GM12878 (cell line): ENCODE data around the gene NLGN2. TPM values are rescaled to one million over a fixed set of nuclear protein-coding genes. Genes with fewer than 3 reads are reported as not detected.

Source experiments
- ATAC-seq: fragments of 200-7000 bp; cut with Tn5 transposase; 3 replicates; pipeline ENCODE4 v1.9.1; 2020; ENCODE audit warnings: mild to moderate bottlenecking, moderate library complexity
- BruUV-seq: library from RNA; stranded (reverse); fragments of 400-500 nt; replicated peaks from 2 replicates; lab custom pipeline; 2021; lab: Mats Ljungman, UMichigan
- CTCF ChIA-PET: fragments of 300-600 bp; sonication (Branson Sonifier 250); formaldehyde crosslinking; extraction: SDS; loops from one replicate; lab custom pipeline; 2021; ENCODE audit warnings: inconsistent platforms; lab: Yijun Ruan, JAX
- POLR2A ChIA-PET: fragments of 350-600 bp; formaldehyde crosslinking; extraction: SDS; loops from one replicate; lab custom pipeline; 2021; ENCODE audit warnings: inconsistent platforms; lab: Charles Lee
- RAD21 ChIA-PET: fragments of 300-600 bp; sonication (Branson Sonifier 250); formaldehyde crosslinking; loops from one replicate; lab custom pipeline; 2023; ENCODE audit warnings: antibody characterized with exemption; ENCODE audit not compliant: unreplicated experiment; lab: Charles Lee
- SMC1A ChIA-PET: fragments of 300-600 bp; sonication (Branson Sonifier 250); formaldehyde crosslinking; loops from one replicate; lab custom pipeline; 2023; ENCODE audit not compliant: unreplicated experiment, uncharacterized antibody; lab: Charles Lee
- DNase-seq: peaks from one replicate; pipeline ENCODE4 v3.0.0-alpha.2; 2011; ENCODE audit warnings: low read depth, low spot score
- FAIRE-seq: peaks from 3 replicates; lab custom pipeline; 2011; peaks lifted over from hg19 to GRCh38; lab: Jason Lieb, UNC
- H2AFZ ChIP-seq: 2 replicates; pipeline ENCODE4 v1.6.0; 2011; ENCODE audit warnings: low read depth, low read length, control low read depth; ENCODE audit not compliant: control insufficient read depth
- H3K27ac ChIP-seq: 2 replicates; pipeline ENCODE4 v1.5.1; 2011; ENCODE audit warnings: control low read depth; ENCODE audit not compliant: control insufficient read depth, insufficient read depth
- H3K27me3 ChIP-seq, 2 experiments: replicated peaks in 1 of 2; 2 replicates each; pipeline versions ENCODE4 v1.6.0 to v1.6.1; 2011; ENCODE audit warnings: low read length in 1 of 2; ENCODE audit not compliant: control insufficient read depth in 2 of 2, insufficient read depth in 2 of 2
- H3K36me3 ChIP-seq, 2 experiments: 2 replicates each; pipeline ENCODE4 v1.5.1; 2011; ENCODE audit warnings: low read length in 1 of 2; ENCODE audit not compliant: control insufficient read depth in 2 of 2, insufficient read depth in 2 of 2
- H3K4me1 ChIP-seq: 2 replicates; pipeline ENCODE4 v1.6.1; 2011; ENCODE audit warnings: mild to moderate bottlenecking, low read length, moderate library complexity, mixed read lengths; ENCODE audit not compliant: control insufficient read depth, insufficient read depth
- H3K4me2 ChIP-seq: 2 replicates; pipeline ENCODE4 v1.6.0; 2011; ENCODE audit warnings: control low read depth; ENCODE audit not compliant: control insufficient read depth, insufficient read depth
- H3K4me3 ChIP-seq: fragments of 200-600 bp; sonication (generic); 2 replicates; pipeline ENCODE4 v1.5.1; 2016
- H3K79me2 ChIP-seq: 2 replicates; pipeline ENCODE4 v1.6.0; 2011; ENCODE audit warnings: low read length; ENCODE audit not compliant: control insufficient read depth, insufficient read depth
- H3K9ac ChIP-seq: 2 replicates; pipeline ENCODE4 v1.8.0; 2011; ENCODE audit warnings: low read length, control low read depth, mixed read lengths; ENCODE audit not compliant: control insufficient read depth, insufficient read depth
- H3K9me3 ChIP-seq: replicated peaks from 3 replicates; pipeline ENCODE4 v1.5.1; 2011; ENCODE audit warnings: mild to moderate bottlenecking, low read length; ENCODE audit not compliant: control insufficient read depth, insufficient read depth
- H4K20me1 ChIP-seq: 2 replicates; pipeline ENCODE4 v1.6.0; 2011; ENCODE audit not compliant: control insufficient read depth, insufficient read depth
- ASH2L ChIP-seq: fragments of 300-600, 200-600 bp; sonication (generic); IDR thresholded peaks from 2 replicates; pipeline ENCODE4 v1.6.1; 2017; ENCODE audit warnings: low read depth, mild to moderate bottlenecking, borderline replicate concordance
- ATF2 ChIP-seq: IDR thresholded peaks from 2 replicates; pipeline ENCODE4 v1.6.1; 2012; ENCODE audit warnings: low read length, inconsistent platforms
- DPF2 ChIP-seq: fragments of 450-650 bp; IDR thresholded peaks from 2 replicates; pipeline ENCODE4 v1.6.1; 2017; ENCODE audit warnings: mild to moderate bottlenecking
- ETV6 ChIP-seq, 2 experiments: fragments of 450-650 bp in 1 of 2; IDR thresholded peaks in 1 of 2; conservative IDR thresholded peaks in 1 of 2; 2 replicates each; pipeline ENCODE4 v1.6.1; 2014; ENCODE audit warnings: antibody characterized with exemption in 1 of 2, borderline replicate concordance in 1 of 2, low read depth in 1 of 2, mild to moderate bottlenecking in 1 of 2, moderate library complexity in 1 of 2
- IRF4 ChIP-seq: IDR thresholded peaks from 2 replicates; pipeline ENCODE4 v1.6.1; 2011; ENCODE audit warnings: low read depth, low read length
- PAX8 ChIP-seq: fragments of 450-650 bp; IDR thresholded peaks from 2 replicates; pipeline ENCODE4 v1.6.1; 2017; ENCODE audit warnings: mild to moderate bottlenecking, moderate library complexity
- USF2 ChIP-seq: IDR thresholded peaks from 2 replicates; pipeline ENCODE4 v1.6.1; 2011; ENCODE audit warnings: low read depth, low read length, improper control_type of control experiment, borderline replicate concordance
- ZNF24 ChIP-seq: fragments of 450-650 bp; IDR thresholded peaks from 2 replicates; pipeline ENCODE4 v1.6.1; 2017; ENCODE audit warnings: antibody characterized with exemption, mild to moderate bottlenecking
- WGBS: methylation state at CpG from one replicate; pipeline ENCODE4 v1.1.6; 2016; ENCODE audit warnings: low lambda C conversion rate; ENCODE audit not compliant: insufficient replicate concordance, insufficient coverage; ENCODE audit errors: missing lambda C conversion rate; 5-methylcytosine and 5-hydroxymethylcytosine counted together
- in situ Hi-C: fragments of 300-500 bp; cut with MboI; formaldehyde crosslinking; loops from 9 replicates; pipeline ENCODE4 v1.14.3; 2018; ENCODE audit warnings: mixed read lengths
- intact Hi-C: fragments of 100-400 bp; cut with micrococcal nuclease; formaldehyde crosslinking; loops from one replicate; pipeline ENCODE4 v1.14.2; 2022; ENCODE audit not compliant: unreplicated experiment
- polyA plus RNA-seq, 11 experiments: library from polyadenylated mRNA; depleted of rRNA in 4 of 11; unstranded in 6 of 11; stranded (reverse) in 5 of 11; fragments of >200 nt; fragmentation: Nextera tagmentation in 4 of 11; fragmentation: Illumina TruSeq in 1 of 11; extraction: Ambion mirVana in 4 of 11; extraction: Trizol in 1 of 11; gene quantifications; 1 replicate in 1 of 11; 2 replicates in 10 of 11; pipeline versions ENCODE4 v1.2.1 to v1.2.3, GENCODE V29; 2011 to 2016; ENCODE audit warnings: inconsistent platforms in 2 of 11, missing spikeins in 2 of 11, low read depth in 1 of 11
- total RNA-seq, 4 experiments: library from RNA; depleted of rRNA in 3 of 4; stranded (reverse); fragments of >200 nt in 3 of 4; fragmentation: Illumina TruSeq in 1 of 4; extraction: Trizol in 1 of 4; gene quantifications; 2 replicates each; pipeline versions ENCODE4 v1.2.1 to v1.2.3, GENCODE V29; 2013 to 2021

Gene NLGN2
- total and polyA plus RNA-seq, 10 of the 15 experiments (the other 5 are each of a cell fraction or from before 2014, with no cell fraction given), result 0.02 to 0.87 (median 0.11) TPM; not detected in 2

GRCh38 chr17:7467498-7467897 is 59.9 kb downstream of the NLGN2 start:
- intact Hi-C loops, result no loop called here
- SMC1A ChIA-PET, result no interaction called here
- no peak overlapping the region for H3K4me3 ChIP-seq
- no peaks in the 10 kb centered on the region for H3K27me3 ChIP-seq
- no TSS peak for BruUV-seq
- RAD21 ChIA-PET, result no interaction called here
- ATAC-seq, result no peak
- H3K27ac ChIP-seq, result peak overlapping the region; percentile 44
- no peaks in the 10 kb centered on the region for H3K79me2 ChIP-seq
- H2AFZ ChIP-seq, result no peak overlapping the region
- in situ Hi-C loops, result no loop called here
- POLR2A ChIA-PET, result interaction anchor here (1.0 to 2.4 kb wide), 2 partner anchors 8 to 9 kb away, joined by 3 to 9 read pairs; no protein-coding TSS in a partner anchor
- no peak for DNase-seq
- no peaks in the 10 kb centered on the region for H3K9me3 ChIP-seq
- no peak overlapping the region for H3K4me2 ChIP-seq
- no peak for FAIRE-seq
- no peaks in the 10 kb centered on the region for H4K20me1 ChIP-seq
- TF ChIP-seq USF2 (no peak), ATF2 (no peak)
- no peak overlapping the region for H3K9ac ChIP-seq
- peaks cover 0 to 3% of the 10 kb centered on the region in 2 experiments; a peak in 3 of 4 replicates for H3K36me3 ChIP-seq
- no peaks in the 10 kb centered on the region; the same call in 1 of the 2 replicates for H3K4me1 ChIP-seq
- CTCF ChIA-PET, result interaction anchor here (1.7 kb wide), 1 partner anchor 9 kb away, joined by 4 read pairs; no protein-coding TSS in a partner anchor
- WGBS, result 100% methylated on average over 3 of the region's 3 CpGs

GRCh38 chr17:7468290-7468689 is 60.6 kb downstream of the NLGN2 start:
- Histone ChIP-seq H3K36me3 (peaks cover 0 to 3% of the 10 kb centered on the region in 2 experiments; a peak in 3 of 4 replicates), H3K4me2 (no peak overlapping the region), H2AFZ (no peak overlapping the region), H3K4me3 (no peak overlapping the region), H3K9ac (no peak overlapping the region), H4K20me1 (no peaks in the 10 kb centered on the region), H3K79me2 (no peaks in the 10 kb centered on the region), H3K27me3 (no peaks in the 10 kb centered on the region), H3K4me1 (no peaks in the 10 kb centered on the region; the same call in 1 of the 2 replicates), H3K9me3 (no peaks in the 10 kb centered on the region), H3K27ac (no peak overlapping the region)
- intact Hi-C loops, result no loop called here
- no peak for ATAC-seq
- ChIA-PET POLR2A (interaction anchor here (1.0 to 2.4 kb wide), 2 partner anchors 8 to 9 kb away, joined by 3 to 9 read pairs; no protein-coding TSS in a partner anchor), CTCF (interaction anchor here (1.7 kb wide), 1 partner anchor 8 kb away, joined by 4 read pairs; no protein-coding TSS in a partner anchor), RAD21 (no interaction called here), SMC1A (no interaction called here)
- TF ChIP-seq IRF4, result no peak
- TF ChIP-seq DPF2, result no peak
- no peak for TF ChIP-seq PAX8
- no peak for TF ChIP-seq ETV6 (conservative IDR thresholded peaks at IDR 0.05 in 1 of 2, IDR thresholded peaks at IDR 0.05 in 1 of 2; ENCODE audit: borderline replicate concordance in 1 of 2, low read depth in 1 of 2)
- TF ChIP-seq ASH2L, result no peak
- no peak for TF ChIP-seq ZNF24
- in situ Hi-C loops, result no loop called here
- 94% methylated on average over 11 of the region's 11 CpGs for WGBS
- no peak for DNase-seq
- BruUV-seq, result no TSS peak
- no peak for FAIRE-seq
